Measurements from ENCODE around the gene SRSF4. TPM values are rescaled to one million over a fixed set of nuclear protein-coding genes. Genes with fewer than 3 reads are reported as not detected.

The SRSF4 gene
- total and polyA plus RNA-seq, 2 experiments from 2014 or later: 53.2 to 71.4 TPM

DNA sequence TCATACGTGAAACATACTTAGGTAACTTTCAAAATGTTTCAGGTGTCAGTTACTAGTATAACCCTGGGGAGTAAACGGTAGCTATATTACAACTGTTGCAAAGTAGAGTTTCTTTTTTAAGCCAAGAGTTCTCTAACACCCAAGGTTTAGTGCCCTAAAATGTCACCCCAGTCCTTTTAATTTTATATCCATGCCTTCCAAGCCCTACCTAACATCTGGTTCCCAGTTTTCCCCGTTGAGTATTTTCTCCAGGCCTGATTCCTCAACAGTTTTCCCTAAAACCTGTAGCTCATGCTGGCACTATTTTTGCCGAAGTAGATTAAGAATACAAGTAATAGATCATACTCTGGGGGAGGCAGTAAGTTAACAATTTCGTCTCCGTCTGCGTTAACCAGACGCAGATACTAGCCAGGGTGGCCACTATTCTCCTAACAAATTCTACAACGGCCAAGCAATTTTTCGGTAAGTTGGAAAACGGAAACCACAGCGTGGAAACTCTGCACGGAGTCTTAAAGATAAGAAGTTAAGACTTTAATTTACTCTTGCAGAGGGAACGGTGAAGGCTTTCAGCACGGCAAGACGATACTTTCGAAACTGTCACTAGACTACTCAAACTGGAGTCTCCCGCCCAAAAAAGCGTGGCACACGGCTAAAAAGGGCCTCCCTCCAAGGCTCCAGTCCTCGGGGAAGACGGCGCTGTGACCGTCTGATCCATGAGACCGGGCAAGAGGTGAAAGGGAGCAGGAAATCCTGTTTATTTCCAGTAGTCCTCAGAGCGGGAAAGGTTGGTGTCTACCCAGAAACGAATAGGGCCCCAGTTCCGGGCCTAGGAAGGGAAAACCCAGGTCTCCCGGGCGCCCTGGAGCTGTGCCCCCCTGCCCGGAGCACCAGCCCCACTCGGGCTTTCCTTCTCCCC, 945 bp downstream of the SRSF4 start:
- peak overlapping the region; percentile 99 for H3K4me3 ChIP-seq
- H4K20me1 ChIP-seq (ENCODE audit: insufficient read depth, poor library complexity, severe bottlenecking): peaks cover 55% of the 10 kb centered on the region
- H2AFZ ChIP-seq: peak overlapping the region; percentile 91
- H3K27me3 ChIP-seq: no peaks in the 10 kb centered on the region
- WGBS (ENCODE audit: low lambda C conversion rate, missing lambda C conversion rate): under 1% methylated on average over 32 of the region's 32 CpGs
- H3K4me2 ChIP-seq: peak overlapping the region; percentile 85
- no peak for DNase-seq (ENCODE audit: low spot score)
- H3K79me2 ChIP-seq: peaks cover 55% of the 10 kb centered on the region
- H3K9me3 ChIP-seq (ENCODE audit: low read depth): no peaks in the 10 kb centered on the region
- H3K4me1 ChIP-seq (ENCODE audit: insufficient read depth): peaks cover 25% of the 10 kb centered on the region
- H3K27ac ChIP-seq: peak overlapping the region; percentile 100
- TF ChIP-seq EZH2phosphoT487 (IDR thresholded peaks at IDR 0.05; ENCODE audit: low read depth, severe bottlenecking, unreplicated experiment) (no peak), EZH2 (IDR thresholded peaks at IDR 0.05; ENCODE audit: borderline replicate concordance) (no peak)
- TF ChIP-seq, protein P1, sequence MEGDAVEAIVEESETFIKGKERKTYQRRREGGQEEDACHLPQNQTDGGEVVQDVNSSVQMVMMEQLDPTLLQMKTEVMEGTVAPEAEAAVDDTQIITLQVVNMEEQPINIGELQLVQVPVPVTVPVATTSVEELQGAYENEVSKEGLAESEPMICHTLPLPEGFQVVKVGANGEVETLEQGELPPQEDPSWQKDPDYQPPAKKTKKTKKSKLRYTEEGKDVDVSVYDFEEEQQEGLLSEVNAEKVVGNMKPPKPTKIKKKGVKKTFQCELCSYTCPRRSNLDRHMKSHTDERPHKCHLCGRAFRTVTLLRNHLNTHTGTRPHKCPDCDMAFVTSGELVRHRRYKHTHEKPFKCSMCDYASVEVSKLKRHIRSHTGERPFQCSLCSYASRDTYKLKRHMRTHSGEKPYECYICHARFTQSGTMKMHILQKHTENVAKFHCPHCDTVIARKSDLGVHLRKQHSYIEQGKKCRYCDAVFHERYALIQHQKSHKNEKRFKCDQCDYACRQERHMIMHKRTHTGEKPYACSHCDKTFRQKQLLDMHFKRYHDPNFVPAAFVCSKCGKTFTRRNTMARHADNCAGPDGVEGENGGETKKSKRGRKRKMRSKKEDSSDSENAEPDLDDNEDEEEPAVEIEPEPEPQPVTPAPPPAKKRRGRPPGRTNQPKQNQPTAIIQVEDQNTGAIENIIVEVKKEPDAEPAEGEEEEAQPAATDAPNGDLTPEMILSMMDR (IDR thresholded peaks at IDR 0.05; ENCODE audit: poor library complexity): no peak
- H3K9me2 ChIP-seq (replicated peaks; ENCODE audit: insufficient read depth): no peaks in the 10 kb centered on the region
- H3K36me3 ChIP-seq (replicated peaks; ENCODE audit: insufficient read depth, low read depth): no peaks in the 10 kb centered on the region

DNA sequence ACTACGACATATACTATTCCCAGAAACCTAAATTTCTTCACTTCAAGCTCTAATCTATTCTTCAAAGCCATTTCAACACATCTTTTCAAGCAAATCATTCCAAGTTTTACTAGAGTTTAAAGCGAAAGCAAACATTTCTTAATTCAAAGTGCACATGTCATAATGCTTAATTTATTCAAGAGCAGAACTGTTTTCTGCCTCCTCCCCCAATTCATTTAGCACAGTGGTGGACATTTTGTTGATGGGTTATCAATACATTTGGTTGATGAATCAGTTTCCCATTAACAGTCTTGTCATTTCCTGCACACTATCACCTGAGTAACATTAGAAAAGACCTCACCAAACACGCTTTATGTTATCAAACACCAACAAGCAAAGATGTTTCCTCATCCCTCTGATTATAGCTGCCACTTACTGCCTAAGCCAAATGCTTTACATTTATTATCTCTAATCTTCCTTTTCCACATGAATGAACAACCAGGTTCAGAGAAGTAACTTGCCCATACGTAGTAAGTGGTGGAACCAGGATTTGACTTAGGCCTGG, 2.0 kb downstream of the SRSF4 start:
- peaks cover 63% of the 10 kb centered on the region for H4K20me1 ChIP-seq (ENCODE audit: insufficient read depth, poor library complexity, severe bottlenecking)
- peak overlapping the region; percentile 99 for H3K4me3 ChIP-seq
- no peaks in the 10 kb centered on the region for H3K9me2 ChIP-seq (replicated peaks; ENCODE audit: insufficient read depth)
- no peaks in the 10 kb centered on the region for H3K9me3 ChIP-seq (ENCODE audit: low read depth)
- WGBS (ENCODE audit: low lambda C conversion rate, missing lambda C conversion rate): 20% methylated on average over 4 of the region's 4 CpGs
- H2AFZ ChIP-seq: no peak overlapping the region
- TF ChIP-seq EZH2phosphoT487 (IDR thresholded peaks at IDR 0.05; ENCODE audit: low read depth, severe bottlenecking, unreplicated experiment) (no peak), EZH2 (IDR thresholded peaks at IDR 0.05; ENCODE audit: borderline replicate concordance) (no peak)
- TF ChIP-seq, protein P1 (IDR thresholded peaks at IDR 0.05; ENCODE audit: poor library complexity): no peak
- DNase-seq (ENCODE audit: low spot score): no peak
- peak overlapping the region; percentile 100 for H3K27ac ChIP-seq
- H3K79me2 ChIP-seq: peaks cover 63% of the 10 kb centered on the region
- no peaks in the 10 kb centered on the region for H3K36me3 ChIP-seq (replicated peaks; ENCODE audit: insufficient read depth, low read depth)
- H3K4me1 ChIP-seq (ENCODE audit: insufficient read depth): peaks cover 25% of the 10 kb centered on the region
- H3K27me3 ChIP-seq: no peaks in the 10 kb centered on the region
- H3K4me2 ChIP-seq: peak overlapping the region; percentile 85

DNA sequence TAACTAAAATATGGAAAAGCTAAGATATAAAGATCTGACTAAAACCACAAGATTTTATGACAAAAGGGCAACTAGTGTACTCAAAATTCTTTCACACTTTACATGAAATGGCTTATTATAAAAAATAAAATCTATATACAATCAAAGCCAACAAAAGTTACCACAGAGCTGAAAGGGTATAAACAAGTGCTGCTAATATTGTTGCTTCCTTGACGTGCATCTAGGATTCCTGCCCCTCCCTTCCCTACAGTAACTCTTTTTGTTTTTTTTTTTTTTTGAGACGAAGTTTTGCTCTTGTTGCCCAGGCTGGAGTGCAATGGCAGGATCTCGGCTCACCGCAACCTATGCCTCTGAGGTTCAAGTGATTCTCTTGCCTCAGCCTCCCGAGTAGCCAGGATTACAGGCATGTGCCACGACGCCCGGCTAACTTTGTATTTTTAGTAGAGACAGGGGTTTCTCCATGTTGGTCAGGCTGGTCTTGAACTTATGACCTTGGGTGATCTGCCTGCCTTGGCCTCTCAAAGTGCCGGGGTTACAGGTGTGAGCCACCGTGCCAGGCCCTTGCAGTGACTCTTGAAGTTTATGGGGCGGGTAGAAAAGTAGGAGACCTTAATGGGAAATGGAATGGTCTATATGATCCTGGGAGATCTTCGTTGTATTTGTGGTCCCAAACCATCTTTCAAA, 4.5 kb downstream of the SRSF4 start:
- TF ChIP-seq EZH2 (IDR thresholded peaks at IDR 0.05; ENCODE audit: borderline replicate concordance) (no peak), EZH2phosphoT487 (IDR thresholded peaks at IDR 0.05; ENCODE audit: low read depth, severe bottlenecking, unreplicated experiment) (no peak)
- TF ChIP-seq, protein P1 (IDR thresholded peaks at IDR 0.05; ENCODE audit: poor library complexity): no peak

More for the DNA sequence above, 4.5 kb downstream of the SRSF4 start:
- H3K27ac ChIP-seq: peak overlapping the region; percentile 66
- no peaks in the 10 kb centered on the region for H3K9me3 ChIP-seq (ENCODE audit: low read depth)
- H3K4me2 ChIP-seq: peak overlapping the region; percentile 20
- no peaks in the 10 kb centered on the region for H3K36me3 ChIP-seq (replicated peaks; ENCODE audit: insufficient read depth, low read depth)
- no peaks in the 10 kb centered on the region for H3K27me3 ChIP-seq
- peaks cover 20% of the 10 kb centered on the region for H3K4me1 ChIP-seq (ENCODE audit: insufficient read depth)
- peaks cover 89% of the 10 kb centered on the region for H3K79me2 ChIP-seq
- no peak for DNase-seq (ENCODE audit: low spot score)
- WGBS (ENCODE audit: low lambda C conversion rate, missing lambda C conversion rate): 84% methylated on average over 12 of the region's 12 CpGs
- peaks cover 88% of the 10 kb centered on the region for H4K20me1 ChIP-seq (ENCODE audit: insufficient read depth, poor library complexity, severe bottlenecking)
- H3K9me2 ChIP-seq (replicated peaks; ENCODE audit: insufficient read depth): no peaks in the 10 kb centered on the region
- H3K4me3 ChIP-seq: no peak overlapping the region
- no peak overlapping the region for H2AFZ ChIP-seq

All from hepatocyte (in vitro differentiated cells).